ENCODE data around the gene GATAD2A. TPM values are rescaled to one million over a fixed set of nuclear protein-coding genes. Genes with fewer than 3 reads are reported as not detected.

The GATAD2A gene
- total RNA-seq, 1 donor from 2014 or later, result 102 TPM

GRCh38 chr19:19526581-19527370, 121.3 kb downstream of the GATAD2A start:
- Mint-ChIP-seq H3K4me3 (no peak overlapping the region), H3K27ac (no peak overlapping the region), H3K36me3 (no peaks in the 10 kb centered on the region), H3K27me3 (no peaks in the 10 kb centered on the region), H3K4me1 (ENCODE audit: unreplicated experiment) (peaks cover 15% of the 10 kb centered on the region), H3K9me3 (no peaks in the 10 kb centered on the region)
- TF ChIP-seq, protein P1, sequence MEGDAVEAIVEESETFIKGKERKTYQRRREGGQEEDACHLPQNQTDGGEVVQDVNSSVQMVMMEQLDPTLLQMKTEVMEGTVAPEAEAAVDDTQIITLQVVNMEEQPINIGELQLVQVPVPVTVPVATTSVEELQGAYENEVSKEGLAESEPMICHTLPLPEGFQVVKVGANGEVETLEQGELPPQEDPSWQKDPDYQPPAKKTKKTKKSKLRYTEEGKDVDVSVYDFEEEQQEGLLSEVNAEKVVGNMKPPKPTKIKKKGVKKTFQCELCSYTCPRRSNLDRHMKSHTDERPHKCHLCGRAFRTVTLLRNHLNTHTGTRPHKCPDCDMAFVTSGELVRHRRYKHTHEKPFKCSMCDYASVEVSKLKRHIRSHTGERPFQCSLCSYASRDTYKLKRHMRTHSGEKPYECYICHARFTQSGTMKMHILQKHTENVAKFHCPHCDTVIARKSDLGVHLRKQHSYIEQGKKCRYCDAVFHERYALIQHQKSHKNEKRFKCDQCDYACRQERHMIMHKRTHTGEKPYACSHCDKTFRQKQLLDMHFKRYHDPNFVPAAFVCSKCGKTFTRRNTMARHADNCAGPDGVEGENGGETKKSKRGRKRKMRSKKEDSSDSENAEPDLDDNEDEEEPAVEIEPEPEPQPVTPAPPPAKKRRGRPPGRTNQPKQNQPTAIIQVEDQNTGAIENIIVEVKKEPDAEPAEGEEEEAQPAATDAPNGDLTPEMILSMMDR (conservative IDR thresholded peaks at IDR 0.05), result no peak
- DNase-seq (ENCODE audit: extremely low spot score, unreplicated experiment), result no peak

GRCh38 chr19:19527371-19527656, 121.8 kb downstream of the GATAD2A start:
- Mint-ChIP-seq H3K9me3 (no peaks in the 10 kb centered on the region), H3K27me3 (no peaks in the 10 kb centered on the region), H3K4me1 (ENCODE audit: unreplicated experiment) (peaks cover 15% of the 10 kb centered on the region), H3K27ac (no peak overlapping the region), H3K4me3 (no peak overlapping the region), H3K36me3 (no peaks in the 10 kb centered on the region)
- TF ChIP-seq, protein P1 (conservative IDR thresholded peaks at IDR 0.05), result no peak
- no peak for DNase-seq (ENCODE audit: extremely low spot score, unreplicated experiment)

DNA sequence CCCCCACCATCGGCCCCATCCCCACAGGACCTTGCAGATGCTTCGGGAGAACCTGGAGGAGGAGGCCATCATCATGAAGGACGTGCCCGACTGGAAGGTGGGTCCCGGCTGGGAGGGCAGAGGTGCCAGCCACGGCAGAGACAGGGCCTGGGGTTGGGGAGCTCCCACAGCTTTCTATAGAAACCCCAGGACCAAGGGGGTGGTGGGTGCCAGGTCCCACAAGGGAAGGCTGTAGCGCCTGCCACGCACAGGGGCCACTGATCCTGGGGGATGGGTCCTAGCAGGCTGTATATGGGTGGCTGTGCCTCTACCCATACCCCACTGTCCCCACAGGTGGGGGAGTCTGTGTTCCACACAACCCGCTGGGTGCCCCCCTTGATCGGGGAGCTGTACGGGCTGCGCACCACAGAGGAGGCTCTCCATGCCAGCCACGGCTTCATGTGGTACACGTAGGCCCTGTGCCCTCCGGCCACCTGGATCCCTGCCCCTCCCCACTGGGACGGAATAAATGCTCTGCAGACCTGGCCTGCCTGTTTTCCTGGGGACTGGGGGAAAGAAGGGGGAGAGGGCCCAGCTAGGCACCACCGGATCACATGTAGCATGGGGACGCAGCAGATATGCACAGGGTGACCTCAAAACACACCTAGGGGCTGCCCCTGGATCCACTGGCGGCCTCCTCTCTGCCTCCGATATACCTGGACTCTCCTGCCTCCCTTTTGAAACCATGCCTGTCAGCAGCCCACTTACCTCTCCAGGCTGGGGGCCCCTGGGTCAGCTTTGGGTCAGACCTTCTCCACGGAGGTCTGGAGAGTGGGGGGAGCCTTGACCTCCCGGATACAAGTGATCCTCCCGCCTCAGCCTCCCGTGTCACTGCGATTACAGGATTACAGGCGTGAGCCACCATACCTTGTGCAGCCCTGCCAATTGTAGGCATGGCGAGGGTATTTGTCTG, 122.5 kb downstream of the GATAD2A start:
- Mint-ChIP-seq H3K27me3 (no peaks in the 10 kb centered on the region), H3K27ac (no peak overlapping the region), H3K36me3 (no peaks in the 10 kb centered on the region), H3K4me1 (ENCODE audit: unreplicated experiment) (peaks cover 11% of the 10 kb centered on the region), H3K9me3 (no peaks in the 10 kb centered on the region), H3K4me3 (no peak overlapping the region)
- TF ChIP-seq, protein P1 (conservative IDR thresholded peaks at IDR 0.05), result no peak
- no peak for DNase-seq (ENCODE audit: extremely low spot score, unreplicated experiment)

- Mint-ChIP-seq H3K4me3 (no peak within 1 kb of the TSS), H3K27me3 (no peaks in the 10 kb centered on the region), H3K4me1 (ENCODE audit: unreplicated experiment) (peaks cover 14% of the 10 kb centered on the region), H3K27ac (no peak within 1 kb of the TSS), H3K36me3 (no peaks in the 10 kb centered on the region), H3K9me3 (no peaks in the 10 kb centered on the region)
- no peak for DNase-seq (ENCODE audit: extremely low spot score, unreplicated experiment)
- TF ChIP-seq, protein P1 (conservative IDR thresholded peaks at IDR 0.05), result no peak
These were observed 123.4 kb downstream of the GATAD2A start, which contains the start of gene YJEFN3 for GRCh38 chr19:19528721-19529490. YJEFN3 (plus strand) TSS chr19:19528911; CDS start chr19:19528933, 22 bp downstream.

GRCh38 chr19:19529783-19530422, 124.4 kb downstream of the GATAD2A start:
- H3K27ac Mint-ChIP-seq, result no peak overlapping the region
- no peaks in the 10 kb centered on the region for H3K36me3 Mint-ChIP-seq
- no peaks in the 10 kb centered on the region for H3K9me3 Mint-ChIP-seq
- no peak for DNase-seq (ENCODE audit: extremely low spot score, unreplicated experiment)
- H3K4me1 Mint-ChIP-seq (ENCODE audit: unreplicated experiment), result peaks cover 17% of the 10 kb centered on the region
- TF ChIP-seq, protein P1 (conservative IDR thresholded peaks at IDR 0.05), result no peak
- H3K4me3 Mint-ChIP-seq, result no peak overlapping the region
- H3K27me3 Mint-ChIP-seq, result no peaks in the 10 kb centered on the region

Measured in type B pancreatic cell (in vitro differentiated cells).